Stimulated activated CD4-positive, alpha-beta T cell treated with anti-CD3 and anti-CD28 coated beads, TNF-alpha, amount 100 ng/mL, for 48 hours (primary cell): ENCODE results near the gene RPL6.

Experiments used
- DNase-seq, 3 donors: peaks; one replicate each; pipeline ENCODE4 v3.0.0-alpha.2; 2020; ENCODE audit warnings: low read depth in 3 of 3

RPL6 gene

GRCh38 chr12:112380663-112381405 is 28.6 kb downstream of the RPL6 start:
- DNase-seq, result no peak

- DNase-seq, result no peak
These were observed 34.3 kb downstream of the RPL6 start for GRCh38 chr12:112375105-112375504.

GRCh38 chr12:112374166-112374740 is 35.2 kb downstream of the RPL6 start:
- no peak for DNase-seq

- no peak for DNase-seq
These were observed 38.4 kb downstream of the RPL6 start for GRCh38 chr12:112370868-112371510.

GRCh38 chr12:112370199-112370598 is 39.2 kb downstream of the RPL6 start:
- no peak for DNase-seq

GRCh38 chr12:112368856-112369255 is 40.5 kb downstream of the RPL6 start:
- no peak for DNase-seq

GRCh38 chr12:112367965-112368364 is 41.4 kb downstream of the RPL6 start:
- no peak for DNase-seq

- DNase-seq, result no peak
These were observed 47.1 kb downstream of the RPL6 start for GRCh38 chr12:112362310-112362709.

GRCh38 chr12:112361271-112361670 is 48.1 kb downstream of the RPL6 start:
- no peak for DNase-seq

GRCh38 chr12:112359290-112359689 is 50.1 kb downstream of the RPL6 start:
- no peak for DNase-seq

GRCh38 chr12:112357214-112357613 is 52.2 kb downstream of the RPL6 start:
- no peak for DNase-seq
